GM18502 (cell line): Measurements from ENCODE around the gene SUMF1.
"Not testable (repeated sequence)": the region's sequence is repeated elsewhere in the genome, so short reads cannot be mapped to it uniquely, and the experiment has no call there.

Experiments used
- ATAC-seq: cut with Tn5 transposase; IDR thresholded peaks from one replicate; pipeline ENCODE4 v1.9.1; 2021; ENCODE audit warnings: mild to moderate bottlenecking; ENCODE audit not compliant: unreplicated experiment, poor library complexity

SUMF1 gene

GRCh38 chr3:4351164-4351855 is 115.8 kb downstream of the SUMF1 start:
- peak; percentile 30 for ATAC-seq

DNA sequence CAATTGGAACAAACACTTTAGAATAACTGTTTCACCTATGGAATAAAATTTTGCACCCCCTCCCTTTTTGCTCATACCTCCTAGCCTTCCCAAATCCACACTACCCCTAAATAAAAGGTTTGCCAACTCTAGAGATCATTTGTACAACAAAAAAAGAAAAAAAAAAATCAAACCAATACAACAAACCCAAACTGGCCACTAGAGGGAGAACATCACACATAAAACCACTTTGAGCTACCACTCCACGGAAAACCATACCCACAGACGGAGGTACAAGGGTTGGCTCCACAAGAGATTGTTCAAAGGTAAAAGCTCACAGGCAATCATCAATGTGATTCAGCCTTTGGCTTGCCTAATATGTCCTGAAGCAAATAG is 116.3 kb downstream of the SUMF1 start:
- peak; percentile 87 for ATAC-seq

GRCh38 chr3:4343258-4343657 is 123.8 kb downstream of the SUMF1 start:
- no peak for ATAC-seq

DNA sequence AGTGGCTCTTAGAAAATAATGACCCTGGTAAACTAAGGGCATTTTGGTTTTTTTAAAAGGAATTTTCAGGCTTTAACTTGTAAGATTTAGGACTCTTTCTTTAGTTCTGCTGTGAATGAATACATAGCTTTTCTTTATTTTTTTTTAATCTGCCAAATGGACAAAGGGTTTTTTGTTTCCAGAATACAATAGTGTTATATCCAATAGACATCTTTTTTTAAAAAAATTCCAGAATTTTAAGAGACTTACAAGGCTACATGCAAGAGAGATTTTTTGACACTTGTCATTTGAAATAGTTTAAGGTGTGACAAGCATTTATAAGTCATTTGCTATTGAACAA is 125.8 kb downstream of the SUMF1 start:
- no peak for ATAC-seq

- no peak for ATAC-seq
These were observed 126.4 kb downstream of the SUMF1 start for GRCh38 chr3:4340411-4341335.

GRCh38 chr3:4340077-4340410 is 127.0 kb downstream of the SUMF1 start:
- no peak for ATAC-seq

DNA sequence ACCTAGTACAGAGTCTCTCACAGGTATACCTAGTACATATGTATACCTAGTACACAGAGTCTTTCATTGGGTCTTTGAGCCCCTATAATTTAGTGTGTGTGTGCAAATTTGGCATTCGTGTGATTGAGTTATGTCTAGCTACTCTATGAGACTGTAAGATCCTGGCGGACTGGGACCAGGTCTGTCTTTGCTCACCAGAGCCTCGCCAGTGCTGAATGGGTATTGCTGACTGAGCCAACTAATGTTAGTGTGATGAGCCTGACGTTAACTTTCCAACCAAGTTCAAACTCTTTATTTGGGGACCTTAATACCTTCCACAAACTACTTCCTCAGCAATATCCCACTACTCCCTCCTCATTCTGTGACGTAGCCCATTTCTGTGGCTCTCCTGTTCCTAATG is 128.3 kb downstream of the SUMF1 start:
- no peak for ATAC-seq

DNA sequence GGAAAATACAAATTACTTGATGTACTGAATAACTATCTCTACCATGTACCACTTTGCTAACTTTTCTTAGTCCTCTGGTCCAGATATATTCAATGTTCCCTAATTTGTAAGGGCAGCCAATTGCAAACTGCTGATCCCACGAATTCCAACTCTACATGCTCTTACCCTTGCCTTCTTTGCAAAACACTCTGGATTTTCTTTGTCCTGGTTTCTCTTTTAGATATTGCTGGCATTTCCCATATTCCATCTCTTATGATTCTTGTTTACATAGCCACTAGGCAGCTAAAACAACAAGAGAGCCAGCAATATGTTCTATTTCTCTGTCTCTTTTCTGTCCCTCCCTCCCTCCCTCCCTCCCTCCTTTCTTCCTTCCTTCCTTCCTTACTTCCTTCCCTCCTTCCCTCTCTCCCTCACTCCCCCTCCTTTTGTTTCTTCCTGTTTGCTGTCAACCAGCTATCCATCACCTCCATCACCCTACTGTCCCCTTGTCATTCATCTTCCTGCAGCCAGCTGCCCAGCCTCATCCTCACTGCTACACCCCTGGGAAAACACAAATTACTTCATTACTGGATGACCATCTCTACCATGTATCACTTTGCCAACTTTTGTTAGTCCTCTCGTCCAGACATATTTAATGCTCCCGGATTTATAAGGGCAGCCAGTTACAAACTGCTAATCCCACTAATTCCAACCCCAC is 130.1 kb downstream of the SUMF1 start:
- ATAC-seq = no peak

GRCh38 chr3:4335840-4336562 is 131.1 kb downstream of the SUMF1 start:
- no peak for ATAC-seq

- ATAC-seq = no peak
These were observed 132.5 kb downstream of the SUMF1 start for GRCh38 chr3:4334548-4334947.

DNA sequence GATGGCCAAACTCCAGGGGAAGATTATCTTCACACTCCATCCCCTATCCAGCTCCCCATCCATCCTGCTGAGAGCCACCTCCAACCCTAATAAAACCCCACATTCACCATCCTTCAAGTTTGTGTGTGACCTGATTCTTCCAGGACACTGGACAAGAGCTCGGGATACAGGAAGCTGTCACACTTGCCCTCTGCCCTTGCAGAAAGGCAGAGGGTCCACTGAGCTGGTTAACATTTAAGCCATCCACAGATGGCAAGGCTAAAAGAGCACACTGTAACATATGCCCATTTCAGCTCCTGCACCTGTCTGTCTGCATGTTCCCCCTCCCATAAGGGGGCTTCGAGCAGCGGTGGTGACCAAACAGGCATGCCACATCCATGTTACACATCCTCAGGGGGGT is 134.1 kb downstream of the SUMF1 start:
- ATAC-seq = no peak

- ATAC-seq = no peak
These were observed 134.5 kb downstream of the SUMF1 start for GRCh38 chr3:4332574-4332973.

DNA sequence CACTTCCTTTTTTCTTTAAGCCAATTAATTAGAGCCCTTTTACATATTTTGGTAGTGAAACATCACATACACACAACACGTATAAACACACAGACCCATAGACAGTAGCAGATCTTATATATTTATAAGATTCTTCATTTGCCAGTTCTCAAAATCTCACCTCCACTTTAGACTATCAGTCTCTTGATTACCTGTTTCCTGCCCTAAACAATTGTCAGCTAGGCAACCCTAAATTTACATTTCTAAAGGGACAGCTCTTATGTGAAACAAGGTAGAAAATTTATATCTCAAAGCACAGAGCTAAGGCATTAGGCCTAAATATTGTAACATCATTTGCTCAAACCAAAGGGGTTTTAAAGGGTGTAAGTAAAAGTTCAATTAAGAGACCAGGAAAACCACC is 135.0 kb downstream of the SUMF1 start:
- no peak for ATAC-seq

- not testable (repeated sequence) for ATAC-seq
These were observed 137.3 kb downstream of the SUMF1 start for GRCh38 chr3:4329806-4330205.

GRCh38 chr3:4326868-4327267 is 140.2 kb downstream of the SUMF1 start:
- ATAC-seq = no peak

DNA sequence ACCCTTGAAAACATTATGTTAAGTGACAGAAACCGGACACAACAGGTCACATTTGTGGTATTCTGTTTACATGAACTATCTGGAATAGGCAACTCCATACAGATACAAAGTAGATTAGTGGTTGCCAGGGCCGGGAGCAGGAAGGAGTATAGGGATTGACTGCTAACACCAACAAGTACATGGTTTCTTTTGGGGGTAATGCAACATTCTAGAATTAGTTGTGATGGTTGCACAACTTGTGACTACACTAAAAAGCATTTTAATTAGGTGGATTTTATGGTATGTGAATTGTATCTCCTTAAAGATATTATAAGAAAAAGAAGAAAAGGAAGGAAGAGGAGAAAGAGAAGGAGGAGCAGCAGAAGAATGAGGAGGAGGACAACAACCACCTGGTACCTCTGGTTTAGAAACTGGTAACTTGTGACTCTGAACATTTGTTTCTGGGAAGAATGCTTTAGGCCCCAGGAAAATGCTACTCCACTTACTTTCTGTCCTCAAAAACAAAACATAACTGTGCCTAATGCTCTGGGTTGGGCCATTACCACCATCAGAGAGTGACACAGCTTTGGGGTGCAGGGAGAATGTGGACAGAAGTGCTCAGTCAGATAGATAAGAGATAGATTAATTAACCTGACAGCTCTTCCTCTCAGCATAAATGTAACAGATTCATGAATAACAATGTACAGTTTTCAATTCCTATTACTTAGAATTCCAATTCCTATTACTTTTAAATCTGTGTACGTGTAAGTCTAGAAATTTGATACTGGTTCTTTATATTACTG is 143.6 kb downstream of the SUMF1 start:
- ATAC-seq = no peak

GRCh38 chr3:4322635-4323034 is 144.4 kb downstream of the SUMF1 start:
- no peak for ATAC-seq

- ATAC-seq = no peak
These were observed 145.3 kb downstream of the SUMF1 start for GRCh38 chr3:4321732-4322131.

- ATAC-seq = no peak
These were observed 146.8 kb downstream of the SUMF1 start for GRCh38 chr3:4320096-4320911.
